NCI-H1105 (cell line): ENCODE measurements around the gene USP4.
"Not testable (repeated sequence)": the region's sequence is repeated elsewhere in the genome, so short reads cannot be mapped to it uniquely, and the experiment has no call there.

Source experiments
- DNase-seq: peaks from one replicate; lab custom pipeline; 2025; lab: John Stamatoyannopoulos, UW

The USP4 gene

DNA sequence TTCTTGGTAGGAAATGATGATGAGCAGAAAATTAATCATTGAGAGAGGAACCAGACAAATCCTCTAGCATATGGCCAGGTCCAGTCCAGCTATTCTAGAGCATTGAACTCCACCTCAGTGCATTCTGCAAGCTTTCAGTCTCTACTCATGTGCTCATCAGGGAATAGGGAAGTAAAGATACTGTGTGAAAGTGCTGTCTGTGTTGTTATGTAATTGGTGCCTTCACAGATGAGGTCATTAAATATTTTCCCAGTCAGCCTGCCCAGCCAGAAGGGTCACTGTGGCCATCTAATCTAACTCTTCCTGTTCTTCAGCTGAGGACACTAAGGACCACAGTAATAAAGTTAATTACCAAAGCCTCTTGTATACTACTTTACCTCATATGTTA is 91.0 kb downstream of the USP4 start:
- no peak for DNase-seq

- DNase-seq, result no peak
Measured at GRCh38 chr3:49244581-49245205, 95.2 kb downstream of the USP4 start.

DNA sequence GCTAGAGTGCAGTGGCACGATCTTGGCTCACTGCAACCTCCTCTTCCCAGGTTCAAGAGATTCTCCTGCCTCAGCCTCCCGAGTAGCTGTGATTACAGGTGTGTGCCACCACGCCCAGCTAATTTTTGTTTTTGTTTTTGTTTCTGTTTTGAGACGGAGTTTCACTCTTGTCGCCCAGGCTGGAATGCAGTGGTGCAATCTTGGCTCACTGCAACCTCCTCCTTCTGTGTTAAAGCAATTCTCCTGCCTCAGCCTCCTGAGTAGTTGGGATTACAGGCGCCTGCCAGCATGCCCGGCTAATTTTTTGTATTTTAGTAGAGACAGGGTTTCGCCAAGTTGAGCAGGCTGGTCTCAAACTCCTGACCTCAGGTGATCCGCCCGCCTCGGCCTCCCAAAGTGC is 99.8 kb downstream of the USP4 start:
- DNase-seq, result not testable (repeated sequence)

DNA sequence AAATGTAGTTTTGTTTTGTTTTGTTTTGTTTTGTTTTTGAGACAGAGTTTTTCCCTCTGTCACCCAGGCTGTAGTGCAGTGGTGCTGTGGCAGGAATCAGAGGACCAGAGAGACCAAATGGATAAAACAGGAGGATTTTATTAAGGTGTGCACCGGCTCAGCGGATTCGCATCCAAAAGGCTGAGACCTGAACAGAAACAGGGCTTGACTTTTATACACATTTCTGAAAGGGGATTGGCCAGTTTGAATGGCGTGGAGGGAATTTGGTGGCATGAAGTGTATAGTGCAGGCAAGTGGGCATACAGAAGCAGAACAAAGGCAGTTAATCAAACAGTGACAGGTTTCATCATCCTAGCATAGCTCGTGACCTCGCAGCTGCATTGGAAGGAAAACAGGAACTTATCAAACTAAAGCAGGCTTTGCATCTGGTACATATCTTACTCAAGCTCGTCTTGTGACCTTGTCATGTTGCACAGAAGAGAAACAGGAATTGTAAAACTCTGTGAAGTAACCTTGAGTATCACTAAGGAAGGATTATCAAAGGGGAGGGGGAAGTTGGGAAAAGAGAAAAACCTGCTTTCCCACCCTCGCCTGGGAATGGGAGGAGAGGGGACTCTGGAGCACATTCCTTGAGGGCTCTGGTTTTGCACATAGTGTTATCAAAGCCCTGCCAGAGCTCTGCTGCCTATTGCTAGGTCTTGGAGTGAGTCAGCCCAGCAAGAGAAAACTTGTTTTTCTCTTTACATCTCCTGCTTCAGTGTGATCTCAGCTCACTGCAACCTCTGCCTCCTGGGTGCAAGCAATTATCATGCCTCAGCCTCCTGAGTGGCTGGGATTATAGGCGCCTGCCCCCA is 101.4 kb downstream of the USP4 start:
- no peak for DNase-seq

DNA sequence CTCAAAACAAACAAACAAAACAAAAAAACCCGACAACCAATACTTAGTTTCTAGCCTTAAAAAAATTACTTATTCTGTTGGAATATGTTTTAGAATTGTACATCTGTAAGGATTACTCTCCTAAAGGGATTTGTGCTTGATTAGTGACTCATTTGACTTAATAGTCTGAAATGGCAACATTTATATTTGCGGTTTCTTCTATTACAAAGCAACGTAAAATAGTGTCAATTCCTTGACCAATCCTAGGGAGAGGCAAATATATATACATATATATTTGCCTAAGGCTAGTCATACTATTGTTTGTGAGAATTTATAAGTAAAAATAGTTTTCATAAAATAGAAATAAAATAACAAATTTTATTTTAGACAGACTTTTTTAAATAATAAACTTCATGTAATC is 102.5 kb downstream of the USP4 start:
- no peak for DNase-seq

- DNase-seq, result no peak
Measured at GRCh38 chr3:49236226-49236625, 103.6 kb downstream of the USP4 start.

- not testable (repeated sequence) for DNase-seq
Measured at GRCh38 chr3:49228817-49229216, 111.0 kb downstream of the USP4 start.
